Ishikawa (cell line): ENCODE results near the gene NF1.

Experiments used
- CEBPB ChIP-seq: IDR thresholded peaks from 2 replicates; pipeline ENCODE4 v1.6.1; 2012
- CREB1 ChIP-seq: IDR thresholded peaks from 2 replicates; pipeline ENCODE4 v1.6.1; 2012; ENCODE audit warnings: low read depth
- EGR1 ChIP-seq: IDR thresholded peaks from 2 replicates; pipeline ENCODE4 v1.6.1; 2012
- EP300 ChIP-seq: IDR thresholded peaks from 2 replicates; pipeline ENCODE4 v1.6.1; 2012; ENCODE audit warnings: borderline replicate concordance
- FOXM1 ChIP-seq: IDR thresholded peaks from 2 replicates; pipeline ENCODE4 v1.6.1; 2012; ENCODE audit warnings: low read depth, borderline replicate concordance
- NFIC ChIP-seq: IDR thresholded peaks from 2 replicates; pipeline ENCODE4 v1.6.1; 2012
- RAD21 ChIP-seq: IDR thresholded peaks from 2 replicates; pipeline ENCODE4 v1.6.1; 2012; ENCODE audit warnings: low read depth
- TAF1 ChIP-seq: IDR thresholded peaks from 2 replicates; pipeline ENCODE4 v1.6.1; 2012; ENCODE audit warnings: low read depth, mild to moderate bottlenecking
- TCF12 ChIP-seq: IDR thresholded peaks from 2 replicates; pipeline ENCODE4 v1.6.1; 2012; ENCODE audit warnings: low read depth
- TEAD4 ChIP-seq: IDR thresholded peaks from 2 replicates; pipeline ENCODE4 v1.6.1; 2012
- YY1 ChIP-seq: IDR thresholded peaks from 2 replicates; pipeline ENCODE4 v1.6.1; 2012; ENCODE audit warnings: low read depth
- ZBTB7A ChIP-seq: IDR thresholded peaks from 2 replicates; pipeline ENCODE4 v1.6.1; 2012; ENCODE audit warnings: low read depth
- TF ChIP-seq, protein P1 (sequence below): IDR thresholded peaks from 2 replicates; pipeline ENCODE4 v1.6.1; 2012; ENCODE audit warnings: low read depth, mild to moderate bottlenecking
- TF ChIP-seq, protein P2 (sequence below): IDR thresholded peaks from 2 replicates; pipeline ENCODE4 v1.6.1; 2012
- TF ChIP-seq, protein P3 (sequence below): IDR thresholded peaks from 2 replicates; pipeline ENCODE4 v1.6.1; 2012

The NF1 gene

DNA sequence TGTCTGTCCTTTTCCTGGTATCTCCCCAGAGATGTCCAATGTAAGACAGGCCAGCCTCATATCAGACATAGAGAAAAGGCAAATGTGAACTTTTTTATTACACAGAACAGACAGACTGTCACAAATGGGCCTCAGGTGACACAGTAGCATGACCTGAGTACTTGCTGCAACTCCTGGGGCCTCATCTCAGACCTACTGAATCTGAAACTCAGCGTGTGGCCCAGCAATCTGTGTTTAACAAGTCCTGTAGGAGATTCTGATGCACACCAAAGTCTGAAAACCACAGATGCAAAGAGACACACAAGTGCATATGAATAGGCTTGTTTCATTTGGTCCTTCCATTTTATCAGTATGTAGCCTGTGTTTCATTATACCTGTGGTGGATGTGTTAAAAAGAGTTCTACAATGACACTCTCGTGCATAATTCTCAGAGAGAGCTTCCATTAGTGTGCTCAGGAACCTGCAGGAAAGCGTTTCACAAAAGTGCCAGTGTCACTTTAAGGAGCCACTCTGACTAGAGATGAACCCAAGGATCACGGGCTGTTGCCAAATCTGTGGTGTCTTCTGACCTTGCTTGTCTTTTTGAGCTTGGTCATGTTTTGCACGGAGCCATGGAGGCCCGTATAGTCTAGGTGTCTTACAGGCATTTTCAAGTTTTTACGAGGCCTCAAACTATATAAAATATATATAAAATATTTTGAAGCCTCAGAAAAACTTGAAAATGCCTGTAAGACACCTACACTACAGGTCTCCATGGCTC lies 33.8 kb upstream of the NF1 start:
- no peak for TF ChIP-seq EP300
- no peak for TF ChIP-seq CEBPB
- TF ChIP-seq YY1, result no peak
- TF ChIP-seq EGR1, result no peak
- TF ChIP-seq CREB1, result no peak
- TF ChIP-seq, protein P1, sequence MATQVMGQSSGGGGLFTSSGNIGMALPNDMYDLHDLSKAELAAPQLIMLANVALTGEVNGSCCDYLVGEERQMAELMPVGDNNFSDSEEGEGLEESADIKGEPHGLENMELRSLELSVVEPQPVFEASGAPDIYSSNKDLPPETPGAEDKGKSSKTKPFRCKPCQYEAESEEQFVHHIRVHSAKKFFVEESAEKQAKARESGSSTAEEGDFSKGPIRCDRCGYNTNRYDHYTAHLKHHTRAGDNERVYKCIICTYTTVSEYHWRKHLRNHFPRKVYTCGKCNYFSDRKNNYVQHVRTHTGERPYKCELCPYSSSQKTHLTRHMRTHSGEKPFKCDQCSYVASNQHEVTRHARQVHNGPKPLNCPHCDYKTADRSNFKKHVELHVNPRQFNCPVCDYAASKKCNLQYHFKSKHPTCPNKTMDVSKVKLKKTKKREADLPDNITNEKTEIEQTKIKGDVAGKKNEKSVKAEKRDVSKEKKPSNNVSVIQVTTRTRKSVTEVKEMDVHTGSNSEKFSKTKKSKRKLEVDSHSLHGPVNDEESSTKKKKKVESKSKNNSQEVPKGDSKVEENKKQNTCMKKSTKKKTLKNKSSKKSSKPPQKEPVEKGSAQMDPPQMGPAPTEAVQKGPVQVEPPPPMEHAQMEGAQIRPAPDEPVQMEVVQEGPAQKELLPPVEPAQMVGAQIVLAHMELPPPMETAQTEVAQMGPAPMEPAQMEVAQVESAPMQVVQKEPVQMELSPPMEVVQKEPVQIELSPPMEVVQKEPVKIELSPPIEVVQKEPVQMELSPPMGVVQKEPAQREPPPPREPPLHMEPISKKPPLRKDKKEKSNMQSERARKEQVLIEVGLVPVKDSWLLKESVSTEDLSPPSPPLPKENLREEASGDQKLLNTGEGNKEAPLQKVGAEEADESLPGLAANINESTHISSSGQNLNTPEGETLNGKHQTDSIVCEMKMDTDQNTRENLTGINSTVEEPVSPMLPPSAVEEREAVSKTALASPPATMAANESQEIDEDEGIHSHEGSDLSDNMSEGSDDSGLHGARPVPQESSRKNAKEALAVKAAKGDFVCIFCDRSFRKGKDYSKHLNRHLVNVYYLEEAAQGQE, result no peak
- no peak for TF ChIP-seq TAF1
- TF ChIP-seq TEAD4, result no peak
- no peak for TF ChIP-seq ZBTB7A
- TF ChIP-seq, protein P2, sequence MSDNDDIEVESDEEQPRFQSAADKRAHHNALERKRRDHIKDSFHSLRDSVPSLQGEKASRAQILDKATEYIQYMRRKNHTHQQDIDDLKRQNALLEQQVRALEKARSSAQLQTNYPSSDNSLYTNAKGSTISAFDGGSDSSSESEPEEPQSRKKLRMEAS, result no peak

DNA sequence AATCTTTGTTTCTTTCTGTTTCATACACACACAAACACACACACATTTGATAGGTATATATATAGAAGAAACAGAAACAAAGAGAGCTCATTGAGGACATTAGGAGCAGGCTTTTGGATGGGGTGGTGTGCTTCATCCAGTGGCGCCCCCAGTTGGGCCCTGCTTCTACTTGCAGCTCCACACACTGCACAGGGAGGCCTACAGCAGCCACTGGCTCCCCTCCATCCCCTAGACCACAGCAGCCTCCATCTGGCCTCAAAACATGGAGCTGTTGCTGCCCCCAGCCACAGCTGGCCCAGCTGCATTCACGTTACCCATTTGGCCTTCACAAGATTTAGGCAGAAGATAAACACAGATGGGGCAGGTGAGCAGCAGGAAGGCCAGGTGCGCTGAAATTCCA lies 33.1 kb upstream of the NF1 start:
- no peak for TF ChIP-seq ZBTB7A
- TF ChIP-seq RAD21, result peak; percentile 47

DNA sequence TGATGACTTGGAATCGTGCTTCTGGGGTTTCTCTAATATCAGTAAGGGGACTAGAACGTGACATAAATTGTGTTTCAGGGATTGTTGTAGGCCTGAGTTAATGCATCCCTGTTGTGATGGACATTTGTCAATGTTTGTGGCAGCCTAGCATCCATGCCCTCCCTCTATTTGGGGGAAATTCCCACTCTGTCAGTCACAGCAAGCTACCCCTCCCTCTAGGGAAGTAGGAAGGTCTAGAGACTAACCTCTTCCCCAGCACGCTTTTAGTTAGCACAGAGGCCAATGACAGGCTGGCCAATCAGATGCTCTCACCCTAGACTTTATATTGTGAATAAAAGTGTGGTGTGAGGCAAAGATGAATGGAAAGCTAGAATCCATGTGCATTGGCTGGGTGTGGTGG lies 32.4 kb upstream of the NF1 start:
- no peak for TF ChIP-seq CREB1
- no peak for TF ChIP-seq NFIC
- TF ChIP-seq, protein P3, sequence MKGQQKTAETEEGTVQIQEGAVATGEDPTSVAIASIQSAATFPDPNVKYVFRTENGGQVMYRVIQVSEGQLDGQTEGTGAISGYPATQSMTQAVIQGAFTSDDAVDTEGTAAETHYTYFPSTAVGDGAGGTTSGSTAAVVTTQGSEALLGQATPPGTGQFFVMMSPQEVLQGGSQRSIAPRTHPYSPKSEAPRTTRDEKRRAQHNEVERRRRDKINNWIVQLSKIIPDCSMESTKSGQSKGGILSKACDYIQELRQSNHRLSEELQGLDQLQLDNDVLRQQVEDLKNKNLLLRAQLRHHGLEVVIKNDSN, result no peak
- TF ChIP-seq TCF12, result no peak
- no peak for TF ChIP-seq TAF1

DNA sequence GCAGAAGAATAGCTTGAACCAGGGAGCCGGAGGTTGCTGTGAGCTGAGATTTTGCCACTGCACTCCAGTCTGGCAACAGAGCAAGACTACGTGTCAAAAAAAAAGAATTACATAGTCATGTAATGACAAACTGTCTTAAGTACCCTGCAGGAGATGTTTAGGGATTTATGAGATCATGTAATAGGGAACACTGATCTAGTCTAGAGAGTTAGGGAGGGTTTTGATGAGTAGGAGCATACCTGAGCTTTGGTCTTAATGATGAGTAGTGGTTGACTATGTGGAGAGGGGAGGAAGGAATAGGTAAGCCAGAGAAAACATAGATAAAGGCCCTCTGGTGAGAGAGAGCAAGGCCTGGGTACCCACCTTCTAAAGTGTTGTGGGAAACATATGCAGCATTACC lies 30.1 kb upstream of the NF1 start:
- no peak for TF ChIP-seq FOXM1
- TF ChIP-seq, protein P2, result no peak

DNA sequence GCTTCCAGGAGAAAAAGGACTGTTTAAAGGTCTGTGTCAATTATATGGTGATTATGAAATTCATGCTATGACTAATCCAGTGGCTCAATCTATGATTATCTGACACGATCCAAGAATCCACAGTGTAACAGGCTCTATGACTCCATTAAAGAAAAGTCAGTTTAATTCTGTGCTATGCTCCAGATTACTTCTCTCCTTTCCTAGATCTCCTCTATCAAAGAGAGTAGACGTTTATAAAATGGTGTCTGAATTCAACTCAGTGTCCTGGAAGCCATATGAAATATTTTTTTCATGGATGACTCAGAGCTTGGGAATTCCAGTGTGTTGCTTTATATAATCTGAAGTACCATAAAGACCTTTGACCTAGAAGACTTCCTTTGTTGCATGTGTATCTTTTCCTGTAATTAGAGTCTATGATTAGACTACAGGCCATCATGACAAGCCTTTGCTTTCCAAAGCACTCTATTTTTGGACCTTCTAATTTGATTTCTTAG lies 27.0 kb upstream of the NF1 start:
- TF ChIP-seq, protein P3, result no peak
- TF ChIP-seq, protein P2, result no peak
- TF ChIP-seq EP300, result no peak
- no peak for TF ChIP-seq CEBPB
- TF ChIP-seq CREB1, result no peak
- TF ChIP-seq TEAD4, result peak; percentile 21; the same call in 1 of the 2 replicates

DNA sequence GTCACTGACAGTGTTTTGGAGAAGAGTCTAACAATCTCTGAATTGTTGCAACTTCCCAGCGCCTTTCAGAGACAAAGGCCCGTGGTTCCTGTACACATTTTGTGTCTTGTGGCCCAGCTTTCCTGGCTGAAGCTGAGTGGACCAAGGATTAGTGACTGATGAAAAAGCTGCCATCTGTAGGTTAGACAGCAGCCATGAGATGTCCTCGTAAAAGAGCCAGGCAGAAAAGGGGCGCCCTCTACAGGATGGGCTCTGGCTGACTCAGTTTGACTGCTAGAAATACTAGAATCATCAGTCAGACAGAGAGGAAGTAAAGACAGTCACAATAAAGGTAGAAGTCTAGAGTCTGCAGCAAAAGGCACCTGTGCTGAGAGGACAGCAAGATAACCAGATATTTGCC lies 26.5 kb upstream of the NF1 start:
- TF ChIP-seq, protein P3, result no peak
- TF ChIP-seq CEBPB (no peak), RAD21 (peak; percentile 60)

DNA sequence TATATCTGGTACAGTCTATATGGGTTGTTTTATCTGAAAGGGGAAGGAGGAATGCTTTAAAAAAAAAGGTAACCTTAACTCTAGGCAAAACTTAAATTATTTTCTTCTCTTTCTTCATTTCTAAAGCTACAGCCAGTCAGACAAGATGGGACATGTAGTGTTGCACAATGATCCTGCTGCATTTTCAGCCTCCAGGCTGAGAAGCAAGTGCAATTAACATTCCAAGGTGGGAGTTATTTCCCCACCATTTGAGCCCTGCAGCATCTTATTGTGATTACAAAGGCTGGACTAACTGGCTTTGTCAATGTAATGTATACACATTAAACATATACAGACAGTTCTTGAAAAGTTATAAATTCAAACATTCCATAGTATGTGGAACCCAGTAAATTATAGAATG lies 22.6 kb upstream of the NF1 start:
- TF ChIP-seq FOXM1, result no peak
- no peak for TF ChIP-seq NFIC
- no peak for TF ChIP-seq RAD21
- TF ChIP-seq TAF1, result no peak
- TF ChIP-seq, protein P1, result no peak
- TF ChIP-seq CEBPB, result peak; percentile 91
- TF ChIP-seq TEAD4, result peak; percentile 66
- no peak for TF ChIP-seq TCF12
- TF ChIP-seq, protein P3, result no peak
- no peak for TF ChIP-seq ZBTB7A
- TF ChIP-seq, protein P2, result no peak
- TF ChIP-seq YY1, result no peak
